Keratinocyte (primary cell): ENCODE data around the gene EGFL8. TPM values are rescaled to one million over a fixed set of nuclear protein-coding genes. Genes with fewer than 3 reads are reported as not detected.

Source experiments
- DNase-seq: peaks from one replicate; pipeline ENCODE4 v3.0.0-alpha.2; 2011; ENCODE audit warnings: low read depth, missing footprints, low spot score
- FAIRE-seq: peaks from 2 replicates; lab custom pipeline; 2011; peaks lifted over from hg19 to GRCh38; lab: Jason Lieb, UNC
- H2AFZ ChIP-seq: 2 replicates; pipeline ENCODE4 v1.6.0; 2012; ENCODE audit warnings: low read length, control low read depth, inconsistent platforms; ENCODE audit not compliant: control insufficient read depth
- H3K27ac ChIP-seq: 2 replicates; pipeline ENCODE4 v1.5.1; 2011; ENCODE audit warnings: low read length; ENCODE audit not compliant: control insufficient read depth, insufficient read depth
- H3K27me3 ChIP-seq: 3 replicates; pipeline ENCODE4 v1.6.0; 2011; ENCODE audit warnings: low read length; ENCODE audit not compliant: control insufficient read depth, insufficient read depth; ENCODE audit errors: extremely low read depth
- H3K36me3 ChIP-seq, 2 experiments: 2 replicates in 1 of 2; 3 replicates in 1 of 2; pipeline ENCODE4 v1.5.1; 2011; ENCODE audit warnings: low read length in 2 of 2, mild to moderate bottlenecking in 1 of 2; ENCODE audit not compliant: control insufficient read depth in 2 of 2, insufficient read depth in 2 of 2; ENCODE audit errors: extremely low read depth in 1 of 2
- H3K4me1 ChIP-seq: 3 replicates; pipeline ENCODE4 v1.5.1; 2011; ENCODE audit warnings: low read length; ENCODE audit not compliant: control insufficient read depth, insufficient read depth; ENCODE audit errors: extremely low read depth
- H3K4me2 ChIP-seq: 3 replicates; pipeline ENCODE4 v1.6.0; 2011; ENCODE audit warnings: low read depth, low read length; ENCODE audit not compliant: control insufficient read depth, insufficient read depth; ENCODE audit errors: extremely low read depth
- H3K4me3 ChIP-seq, 3 experiments: fragments of 200-600 bp in 1 of 3; sonication (generic) in 1 of 3; 2 replicates in 2 of 3; 3 replicates in 1 of 3; pipeline ENCODE4 v1.5.1; 2011 to 2016; ENCODE audit warnings: low read length in 3 of 3, mild to moderate bottlenecking in 3 of 3, control low read depth in 2 of 3, inconsistent platforms in 1 of 3, low read depth in 1 of 3, mixed read lengths in 1 of 3, mixed run types in 1 of 3, moderate library complexity in 1 of 3; ENCODE audit not compliant: control insufficient read depth in 2 of 3, insufficient read depth in 2 of 3; ENCODE audit errors: extremely low read depth in 1 of 3
- H3K79me2 ChIP-seq: 2 replicates; pipeline ENCODE4 v1.6.0; 2012; ENCODE audit warnings: low read length; ENCODE audit not compliant: control insufficient read depth, insufficient read depth
- H3K9ac ChIP-seq: 3 replicates; pipeline ENCODE4 v1.6.0; 2011; ENCODE audit warnings: low read length; ENCODE audit not compliant: control insufficient read depth, insufficient read depth; ENCODE audit errors: extremely low read depth
- H3K9me1 ChIP-seq: 3 replicates; pipeline ENCODE4 v1.6.0; 2011; ENCODE audit warnings: low read length; ENCODE audit not compliant: control insufficient read depth, insufficient read depth; ENCODE audit errors: extremely low read depth
- H3K9me3 ChIP-seq: 2 replicates; pipeline ENCODE4 v1.5.1; 2012; ENCODE audit warnings: low read depth, low read length; ENCODE audit not compliant: control insufficient read depth
- H4K20me1 ChIP-seq: 3 replicates; pipeline ENCODE4 v1.6.0; 2011; ENCODE audit warnings: low read length; ENCODE audit not compliant: control insufficient read depth, insufficient read depth; ENCODE audit errors: extremely low read depth
- EZH2 ChIP-seq: IDR thresholded peaks from one replicate; pipeline ENCODE4 v1.6.1; 2012; ENCODE audit warnings: inconsistent platforms, mild to moderate bottlenecking, low read length, moderate library complexity
- dilution Hi-C: fragments of 300-500 bp; cut with MboI; formaldehyde crosslinking; loops from one replicate; pipeline ENCODE4 v1.7.0; 2020; ENCODE audit warnings: low sequenced_read_pairs; ENCODE audit not compliant: extremely low pct_ligation_motif_present
- polyA plus RNA-seq, 5 experiments: library from polyadenylated mRNA; depleted of rRNA in 3 of 5; stranded (reverse) in 3 of 5; stranded (forward) in 1 of 5; unstranded in 1 of 5; fragments of >200 nt; gene quantifications; 1 replicate in 1 of 5; 2 replicates in 3 of 5; 3 replicates in 1 of 5; pipeline versions ENCODE4 v1.2.1 to v1.2.3, GENCODE V29; 2011 to 2012; ENCODE audit warnings: missing spikeins in 2 of 5, low read depth in 1 of 5, low replicate concordance in 1 of 5
- TF ChIP-seq, protein P1 (sequence below), 3 experiments: IDR thresholded peaks in 1 of 3; conservative IDR thresholded peaks in 1 of 3; optimal IDR thresholded peaks in 1 of 3; 2 replicates in 2 of 3; 3 replicates in 1 of 3; pipeline versions ENCODE3 to v1.5.1; 2011; ENCODE audit warnings: low read length in 3 of 3, mild to moderate bottlenecking in 3 of 3, moderate library complexity in 2 of 3, control low read depth in 1 of 3, inconsistent platforms in 1 of 3; ENCODE audit not compliant: insufficient read depth in 2 of 3; ENCODE audit errors: extremely low read depth in 1 of 3

EGFL8 gene
- polyA plus RNA-seq, 1 donor (not counting 4 experiments of a cell fraction or from before 2014, with no cell fraction given), result 3.7 TPM

DNA sequence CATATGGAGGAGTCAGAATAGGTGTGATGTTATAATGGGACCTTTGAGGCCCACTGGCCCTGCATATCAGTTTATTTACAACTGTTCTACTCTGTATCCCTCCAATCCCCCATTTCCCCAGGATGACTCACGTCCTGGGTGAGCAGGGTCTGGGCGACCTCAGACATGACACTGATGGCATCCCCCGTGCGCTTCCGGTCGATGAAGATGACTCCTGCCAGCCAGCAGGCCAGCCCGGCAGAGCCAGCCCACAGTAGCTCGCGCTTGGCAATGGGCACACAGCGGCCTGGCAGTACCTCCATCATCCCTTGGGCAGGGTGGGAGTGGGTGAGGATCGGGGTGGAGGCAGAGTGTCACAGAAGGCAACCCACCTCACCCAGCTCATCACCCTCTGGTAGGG, 5.9 kb downstream of the EGFL8 start:
- Histone ChIP-seq H3K9me3 (no peaks in the 10 kb centered on the region), H3K9ac (no peak overlapping the region), H3K4me3 (no peak overlapping the region), H3K36me3 (peaks cover 22 to 23% of the 10 kb centered on the region in 2 experiments), H3K27ac (no peak overlapping the region), H3K4me2 (no peak overlapping the region), H3K27me3 (no peaks in the 10 kb centered on the region), H3K4me1 (peaks cover 28% of the 10 kb centered on the region), H3K79me2 (peaks cover 17% of the 10 kb centered on the region), H4K20me1 (no peaks in the 10 kb centered on the region), H2AFZ (no peak overlapping the region), H3K9me1 (no peaks in the 10 kb centered on the region)
- dilution Hi-C loops, result no loop called here
- DNase-seq (no peak), FAIRE-seq (no peak)
- TF ChIP-seq, protein P1, sequence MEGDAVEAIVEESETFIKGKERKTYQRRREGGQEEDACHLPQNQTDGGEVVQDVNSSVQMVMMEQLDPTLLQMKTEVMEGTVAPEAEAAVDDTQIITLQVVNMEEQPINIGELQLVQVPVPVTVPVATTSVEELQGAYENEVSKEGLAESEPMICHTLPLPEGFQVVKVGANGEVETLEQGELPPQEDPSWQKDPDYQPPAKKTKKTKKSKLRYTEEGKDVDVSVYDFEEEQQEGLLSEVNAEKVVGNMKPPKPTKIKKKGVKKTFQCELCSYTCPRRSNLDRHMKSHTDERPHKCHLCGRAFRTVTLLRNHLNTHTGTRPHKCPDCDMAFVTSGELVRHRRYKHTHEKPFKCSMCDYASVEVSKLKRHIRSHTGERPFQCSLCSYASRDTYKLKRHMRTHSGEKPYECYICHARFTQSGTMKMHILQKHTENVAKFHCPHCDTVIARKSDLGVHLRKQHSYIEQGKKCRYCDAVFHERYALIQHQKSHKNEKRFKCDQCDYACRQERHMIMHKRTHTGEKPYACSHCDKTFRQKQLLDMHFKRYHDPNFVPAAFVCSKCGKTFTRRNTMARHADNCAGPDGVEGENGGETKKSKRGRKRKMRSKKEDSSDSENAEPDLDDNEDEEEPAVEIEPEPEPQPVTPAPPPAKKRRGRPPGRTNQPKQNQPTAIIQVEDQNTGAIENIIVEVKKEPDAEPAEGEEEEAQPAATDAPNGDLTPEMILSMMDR (optimal IDR thresholded peaks at IDR 0.05 in 1 of 3, IDR thresholded peaks at IDR 0.05 in 1 of 3, conservative IDR thresholded peaks at IDR 0.05 in 1 of 3; ENCODE audit: extremely low read depth in 1 of 3, insufficient read depth in 2 of 3, low read length in 3 of 3), result no peak
- no peak for TF ChIP-seq EZH2

DNA sequence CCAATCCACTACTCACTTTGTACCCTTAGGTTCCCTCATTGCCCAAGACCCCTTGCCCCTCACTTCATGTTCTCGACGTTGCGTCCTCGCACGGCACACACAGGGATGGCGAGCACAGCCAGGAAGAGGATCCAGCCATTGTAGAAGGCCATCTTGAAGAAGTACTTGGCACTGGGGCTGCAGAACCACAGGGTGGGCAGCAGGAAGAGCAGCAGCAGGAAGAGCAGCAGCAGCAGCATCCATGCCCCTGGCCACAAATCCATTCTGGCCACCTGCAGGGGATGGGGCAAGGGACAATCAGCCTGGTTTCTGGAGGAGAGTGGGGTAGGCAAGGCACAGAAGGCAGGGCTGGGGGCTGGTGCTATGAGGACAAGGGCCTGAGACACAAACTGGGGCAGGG, 6.8 kb downstream of the EGFL8 start:
- no peak overlapping the region for H3K4me2 ChIP-seq
- peaks cover 20 to 22% of the 10 kb centered on the region in 2 experiments for H3K36me3 ChIP-seq
- no peak overlapping the region for H3K4me3 ChIP-seq
- TF ChIP-seq EZH2, result no peak
- TF ChIP-seq, protein P1 (optimal IDR thresholded peaks at IDR 0.05 in 1 of 3, IDR thresholded peaks at IDR 0.05 in 1 of 3, conservative IDR thresholded peaks at IDR 0.05 in 1 of 3; ENCODE audit: extremely low read depth in 1 of 3, insufficient read depth in 2 of 3, low read length in 3 of 3), result no peak
- no peaks in the 10 kb centered on the region for H3K9me1 ChIP-seq
- FAIRE-seq (no peak), DNase-seq (no peak)
- no peak overlapping the region for H2AFZ ChIP-seq
- H3K9me3 ChIP-seq, result no peaks in the 10 kb centered on the region
- dilution Hi-C loops, result no loop called here
- H3K27ac ChIP-seq, result no peak overlapping the region
- H3K4me1 ChIP-seq, result peaks cover 30% of the 10 kb centered on the region
- no peak overlapping the region for H3K9ac ChIP-seq
- H3K27me3 ChIP-seq, result no peaks in the 10 kb centered on the region
- H3K79me2 ChIP-seq, result peaks cover 22% of the 10 kb centered on the region
- H4K20me1 ChIP-seq, result no peaks in the 10 kb centered on the region
